HG02884 (cell line): ENCODE measurements around the gene KRT40.

ENCODE experiments used
- ATAC-seq: cut with Tn5 transposase; IDR thresholded peaks from one replicate; pipeline ENCODE4 v1.9.1; 2021; ENCODE audit warnings: mild to moderate bottlenecking, moderate library complexity; ENCODE audit not compliant: unreplicated experiment

KRT40 gene

GRCh38 chr17:40953881-40954280, 30.2 kb downstream of the KRT40 start:
- no peak for ATAC-seq

- no peak for ATAC-seq
These were observed 31.5 kb downstream of the KRT40 start for GRCh38 chr17:40952661-40953060.

GRCh38 chr17:40952154-40952553, 32.0 kb downstream of the KRT40 start:
- ATAC-seq = no peak

GRCh38 chr17:40951011-40951622, 33.0 kb downstream of the KRT40 start:
- no peak for ATAC-seq

GRCh38 chr17:40950176-40950575, 34.0 kb downstream of the KRT40 start:
- ATAC-seq = no peak

- ATAC-seq = no peak
These were observed 34.7 kb downstream of the KRT40 start for GRCh38 chr17:40949418-40949817.

- no peak for ATAC-seq
These were observed 36.2 kb downstream of the KRT40 start for GRCh38 chr17:40947929-40948328.

GRCh38 chr17:40945414-40945813, 38.7 kb downstream of the KRT40 start:
- ATAC-seq = no peak

- no peak for ATAC-seq
These were observed 39.6 kb downstream of the KRT40 start for GRCh38 chr17:40944531-40944930.

GRCh38 chr17:40942553-40942952, 41.6 kb downstream of the KRT40 start:
- no peak for ATAC-seq

- ATAC-seq = no peak
These were observed 43.9 kb downstream of the KRT40 start for GRCh38 chr17:40940266-40940665.

- ATAC-seq = no peak
These were observed 45.1 kb downstream of the KRT40 start for GRCh38 chr17:40938981-40939380.

GRCh38 chr17:40937384-40937819, 46.7 kb downstream of the KRT40 start, which contains the start of gene KRT23:
Gene KRT23 (minus strand): TSS chr17:40937646. CDS start chr17:40936603, 1,043 bp downstream.
- no peak for ATAC-seq

GRCh38 chr17:40936976-40937375, 47.1 kb downstream of the KRT40 start:
- ATAC-seq = no peak

- ATAC-seq = no peak
These were observed 47.6 kb downstream of the KRT40 start for GRCh38 chr17:40936437-40936971.

- ATAC-seq = no peak
These were observed 48.5 kb downstream of the KRT40 start for GRCh38 chr17:40935624-40936023.

GRCh38 chr17:40932608-40933007, 51.5 kb downstream of the KRT40 start:
- no peak for ATAC-seq

GRCh38 chr17:40931311-40931710, 52.8 kb downstream of the KRT40 start:
- no peak for ATAC-seq
